GM19043 (cell line): ENCODE results near the gene EDNRA.

ENCODE experiments used
- ATAC-seq: cut with Tn5 transposase; IDR thresholded peaks from one replicate; pipeline ENCODE4 v1.9.1; 2021; ENCODE audit warnings: low read depth; ENCODE audit not compliant: unreplicated experiment

Gene EDNRA

DNA sequence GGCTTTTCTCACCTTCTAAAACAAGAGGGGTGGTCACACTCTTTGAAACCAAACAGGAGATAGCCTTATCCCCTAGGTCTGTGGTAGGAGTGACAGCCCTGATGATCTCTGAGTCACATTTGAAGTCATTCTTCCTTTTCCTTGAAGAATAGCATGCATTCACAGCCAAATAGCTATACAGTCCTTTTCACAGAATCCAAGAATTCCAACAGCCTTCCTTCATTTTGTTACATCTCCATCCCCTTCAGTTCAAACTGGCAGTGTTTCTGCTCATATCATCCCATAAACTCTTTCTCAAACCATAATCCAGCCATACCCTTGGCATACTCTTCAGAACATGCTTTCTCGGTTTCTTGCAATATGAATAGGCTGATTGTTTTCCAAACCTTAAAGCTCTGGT is 103.0 kb downstream of the EDNRA start:
- no peak for ATAC-seq

DNA sequence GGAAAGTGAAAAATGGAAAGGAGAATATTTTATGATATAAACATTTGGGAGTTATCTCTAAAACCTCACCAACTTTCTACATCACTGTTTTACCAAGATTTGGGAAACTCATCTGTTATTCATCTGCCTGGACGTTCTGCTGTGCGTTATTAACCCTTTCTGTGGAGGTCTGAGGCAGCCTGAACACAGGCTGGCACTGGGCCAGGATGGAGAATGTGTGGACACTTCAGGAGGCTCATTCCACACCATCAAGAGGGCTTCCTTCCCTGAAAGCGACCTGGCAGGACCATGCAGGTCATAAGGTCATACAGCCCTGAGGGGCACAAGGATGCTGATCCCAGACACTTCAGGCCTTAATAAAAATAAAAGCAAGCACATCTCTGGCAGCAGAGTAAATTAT is 105.1 kb downstream of the EDNRA start:
- ATAC-seq: no peak

DNA sequence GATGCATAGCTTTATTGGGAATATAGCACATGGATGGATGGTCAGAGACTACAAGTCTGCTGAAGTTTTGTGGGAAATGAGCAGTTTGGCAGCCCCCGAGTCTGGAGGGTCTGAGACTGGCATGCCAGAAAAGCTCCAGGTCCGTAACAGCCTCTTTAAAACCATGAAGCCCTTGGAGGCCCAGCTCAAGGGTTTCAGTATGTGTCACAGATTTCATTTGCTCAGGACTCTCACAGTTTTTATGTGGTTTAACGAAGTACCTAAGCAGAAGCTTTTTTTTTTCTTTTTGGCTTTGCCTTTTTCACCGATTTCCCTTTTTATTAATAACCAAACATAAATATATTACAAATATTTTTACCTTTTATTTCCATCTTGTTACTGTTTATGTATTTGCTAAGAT is 105.7 kb downstream of the EDNRA start:
- ATAC-seq: peak; percentile 76

DNA sequence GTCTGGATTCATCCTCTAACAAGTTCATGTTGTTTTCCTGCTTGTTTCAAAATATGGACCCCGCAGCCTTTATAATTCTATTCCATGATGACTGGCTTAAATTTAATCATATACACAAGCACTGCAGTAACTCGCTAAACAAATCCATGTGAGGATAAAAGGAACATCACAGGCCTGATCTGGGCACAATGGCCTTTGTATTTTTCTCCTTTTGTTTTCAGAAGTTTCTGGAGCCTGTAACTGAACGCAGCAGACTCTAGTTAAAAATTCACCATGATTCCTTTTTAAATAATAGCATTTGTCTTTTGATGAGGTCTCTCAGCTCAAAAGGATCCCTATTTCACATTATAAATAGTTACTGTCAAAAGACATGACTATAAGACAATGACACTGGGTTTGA is 106.1 kb downstream of the EDNRA start:
- ATAC-seq: no peak

DNA sequence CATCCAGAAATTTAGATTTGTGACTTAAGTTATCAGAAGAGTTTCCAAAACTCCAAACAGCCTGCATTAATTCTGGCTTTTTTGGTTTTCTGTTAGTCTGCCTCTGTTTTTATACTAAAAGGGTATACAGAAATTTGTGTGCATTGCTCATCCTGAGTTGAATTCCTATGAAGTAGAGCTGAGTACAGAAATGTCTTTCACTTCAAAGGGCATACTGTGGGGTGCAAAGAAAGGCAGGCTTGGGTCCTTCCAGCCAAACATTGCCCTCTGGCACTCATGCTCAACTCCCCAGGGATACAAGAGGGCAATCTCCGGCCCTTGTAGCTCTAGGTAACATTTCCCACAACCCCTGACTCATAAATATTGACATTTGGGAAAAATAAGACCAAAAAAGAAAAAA is 108.7 kb downstream of the EDNRA start:
- no peak for ATAC-seq

DNA sequence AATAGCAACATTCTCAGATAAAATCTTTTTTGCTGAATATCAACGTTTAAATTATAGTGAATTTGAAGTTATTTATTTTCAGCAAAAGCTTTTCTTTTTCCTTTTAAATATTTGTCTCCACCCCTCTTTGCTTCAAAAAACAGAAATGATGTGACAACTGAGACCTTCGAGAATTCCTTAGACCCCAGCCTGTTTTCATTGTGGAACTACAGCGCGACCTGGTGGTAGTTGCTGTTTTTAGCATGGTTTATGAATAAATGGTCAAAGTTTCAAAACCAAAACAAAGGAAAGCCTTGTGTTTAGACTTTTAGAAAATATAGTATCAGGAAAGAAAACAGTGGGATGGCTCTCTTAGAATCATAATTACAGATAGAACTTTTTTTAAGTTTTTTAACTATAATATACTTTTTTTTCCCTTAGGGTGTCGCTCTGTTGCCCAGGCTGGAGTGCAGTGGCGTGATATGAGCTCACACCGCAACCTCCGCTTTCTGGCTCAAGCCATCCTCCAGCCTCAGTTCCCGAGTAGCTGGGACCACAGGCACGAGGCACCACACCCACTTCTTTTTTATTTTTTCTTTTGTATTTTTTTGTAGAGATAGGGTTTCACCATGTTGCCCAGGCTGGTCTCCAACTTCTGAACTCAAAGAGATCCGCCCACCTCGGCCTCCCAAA is 109.5 kb downstream of the EDNRA start:
- ATAC-seq: no peak

DNA sequence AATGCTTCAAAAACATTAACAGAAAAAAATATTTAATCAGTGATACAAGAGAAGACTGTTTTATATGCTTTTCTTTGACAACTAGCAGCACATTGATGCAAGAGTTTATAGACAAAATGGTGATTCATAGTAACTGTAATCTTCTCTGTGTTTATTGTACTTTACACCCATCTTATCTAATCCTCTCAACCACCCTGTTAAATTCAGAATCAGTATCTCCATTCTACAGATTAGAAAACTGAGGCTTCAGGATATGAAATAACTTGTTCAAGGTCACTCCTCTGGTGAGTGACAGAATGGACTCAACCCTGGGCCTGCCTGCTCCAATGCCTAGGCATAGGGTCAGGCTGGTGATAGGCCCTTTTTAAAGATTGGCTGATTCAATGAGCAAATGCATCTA is 110.2 kb downstream of the EDNRA start:
- ATAC-seq: no peak

DNA sequence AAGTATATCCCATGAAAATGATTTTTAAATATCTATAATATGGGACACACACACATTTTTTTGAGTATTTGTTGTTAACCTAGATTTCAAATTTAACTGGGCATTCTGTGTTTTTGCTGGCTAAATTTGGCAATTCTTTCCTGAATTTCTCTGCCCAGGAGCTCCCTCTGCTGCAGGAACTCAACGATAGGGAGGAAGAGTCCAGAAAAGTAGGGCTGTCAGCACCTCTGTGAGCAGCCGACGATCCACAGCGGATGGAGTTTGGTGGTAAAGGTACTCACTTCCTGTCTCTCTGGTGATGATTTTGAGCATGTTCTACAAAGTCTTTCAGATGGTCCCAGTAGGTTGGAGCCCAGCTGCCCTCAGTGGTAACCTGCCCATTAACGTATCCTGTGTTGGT is 113.2 kb downstream of the EDNRA start:
- ATAC-seq: no peak
